GM10266 (cell line): ENCODE results near the gene ATP1B4.
A peak's percentile ranks its signal among the peaks of the same experiment; 100 is the strongest.

Experiments used
- DNase-seq: peaks from one replicate; pipeline ENCODE4 v3.0.0; 2012; ENCODE audit errors: extremely low spot score
- CTCF ChIP-seq: IDR thresholded peaks from 2 replicates; pipeline ENCODE4 v1.5.1; 2012; ENCODE audit warnings: mild to moderate bottlenecking, low read depth; ENCODE audit not compliant: control insufficient read depth, insufficient read depth; ENCODE audit errors: missing control alignments

Gene ATP1B4

GRCh38 chrX:120358737-120359456 lies 3.0 kb upstream of the ATP1B4 start:
- TF ChIP-seq CTCF = no peak
- DNase-seq = no peak

- peak; percentile 14 for DNase-seq
- TF ChIP-seq CTCF = peak; percentile 46
Observed at GRCh38 chrX:120365320-120365719, 3.4 kb downstream of the ATP1B4 start.

- TF ChIP-seq CTCF = no peak
- DNase-seq = no peak
Observed at GRCh38 chrX:120365968-120366367, 4.1 kb downstream of the ATP1B4 start.

GRCh38 chrX:120366794-120367193 lies 4.9 kb downstream of the ATP1B4 start:
- DNase-seq = no peak
- TF ChIP-seq CTCF = no peak

- no peak for DNase-seq
- no peak for TF ChIP-seq CTCF
Observed at GRCh38 chrX:120367402-120368109, 5.7 kb downstream of the ATP1B4 start.

- no peak for DNase-seq
- TF ChIP-seq CTCF = no peak
Observed at GRCh38 chrX:120372667-120373370, 10.9 kb downstream of the ATP1B4 start.
